GM23338 (cell line): Measurements from ENCODE around the gene MYO5B.

ENCODE experiments used
- CREB1 ChIP-seq: fragments of 250-450 bp; sonication (Bioruptor Pico); IDR thresholded peaks from 2 replicates; pipeline ENCODE4 v1.5.0; 2020; ENCODE audit warnings: low read depth, mild to moderate bottlenecking, moderate library complexity
- CTCF ChIP-seq, 2 experiments: fragments of 200-600 bp in 1 of 2; sonication (generic) in 1 of 2; conservative IDR thresholded peaks; 2 replicates each; pipeline versions ENCODE4 v1.5.1 to v1.6.1; 2016 to 2017; ENCODE audit warnings: antibody characterized with exemption in 2 of 2, low read depth in 2 of 2, mild to moderate bottlenecking in 2 of 2, moderate library complexity in 1 of 2
- NANOG ChIP-seq: IDR thresholded peaks from 2 replicates; pipeline ENCODE4 v1.6.1; 2016; ENCODE audit warnings: antibody characterized with exemption, borderline replicate concordance
- POLR2AphosphoS5 ChIP-seq: IDR thresholded peaks from 2 replicates; pipeline ENCODE4 v1.6.1; 2016; ENCODE audit warnings: antibody characterized with exemption, low read depth
- REST ChIP-seq: IDR thresholded peaks from one replicate; pipeline ENCODE4 v1.6.1; 2018; ENCODE audit warnings: antibody characterized with exemption; ENCODE audit not compliant: unreplicated experiment
- ZNF114 ChIP-seq: fragments of 250-450 bp; sonication (Bioruptor Pico); IDR thresholded peaks from 2 replicates; pipeline ENCODE4 v1.5.0; 2020; ENCODE audit warnings: mild to moderate bottlenecking, moderate library complexity

GRCh38 chr18:49838381-49838780 lies 356.6 kb downstream of the MYO5B start:
- TF ChIP-seq CTCF (conservative IDR thresholded peaks at IDR 0.05; ENCODE audit: low read depth in 2 of 2) (no peak), REST (no peak), POLR2AphosphoS5 (no peak), NANOG (no peak), ZNF114 (CRISPR knock-in tag) (no peak), CREB1 (no peak)
